ENCODE results near the gene CTTN. TPM values are rescaled to one million over a fixed set of nuclear protein-coding genes. Genes with fewer than 3 reads are reported as not detected.
A peak's percentile ranks its signal among the peaks of the same experiment; 100 is the strongest.

Gene CTTN
- polyA plus RNA-seq, 4 donors, result 101 to 218 (median 122) TPM

DNA sequence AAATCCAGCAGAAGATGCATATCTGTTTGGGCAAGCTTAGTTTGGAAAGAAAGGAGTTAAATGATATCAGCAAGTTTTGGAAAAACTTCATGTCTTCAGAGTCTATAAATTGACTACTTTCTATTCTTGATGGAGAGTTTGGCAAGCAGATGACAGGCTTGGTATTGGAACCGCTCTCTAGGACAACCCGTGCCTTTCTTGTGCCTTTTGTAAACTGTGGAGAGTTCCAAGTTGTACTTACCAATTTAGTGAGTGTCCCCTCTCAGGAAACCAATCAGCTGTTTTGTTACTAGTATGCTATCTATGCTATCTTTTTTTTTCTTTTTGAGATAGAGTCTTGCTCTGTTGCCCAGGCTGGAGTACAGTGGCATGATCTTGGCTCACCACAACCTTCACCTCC is 43.7 kb upstream of the CTTN start:
- H3K36me3 ChIP-seq (ENCODE audit: control insufficient read depth in 3 of 3, insufficient read depth in 2 of 3, low read depth in 1 of 3, low read length in 3 of 3), result peaks cover 15 to 48% (median 23%) of the 10 kb centered on the region in 3 donors
- no peaks in the 10 kb centered on the region for H3K4me1 ChIP-seq (ENCODE audit: control insufficient read depth in 3 of 3, insufficient read depth in 2 of 3, low read depth in 1 of 3, low read length in 2 of 3)
- DNase-seq (no peak), FAIRE-seq (no peak)
- H3K4me3 ChIP-seq (ENCODE audit: low read depth in 1 of 3, low read length in 3 of 3), result no peak overlapping the region
- no peak overlapping the region for H3K27ac ChIP-seq (ENCODE audit: low read depth in 1 of 3, low read length in 2 of 3)
- H3K27me3 ChIP-seq (ENCODE audit: control insufficient read depth in 3 of 3, insufficient read depth in 3 of 3, low read length in 3 of 3), result no peaks in the 10 kb centered on the region
- H3K9me3 ChIP-seq (ENCODE audit: control insufficient read depth in 2 of 2, insufficient read depth in 1 of 2, low read depth in 1 of 2, low read length in 1 of 2), result no peaks in the 10 kb centered on the region
- WGBS, 3 donors, result 89 to 98% (median 95%) methylated on average over 2 of the region's 2 CpGs

DNA sequence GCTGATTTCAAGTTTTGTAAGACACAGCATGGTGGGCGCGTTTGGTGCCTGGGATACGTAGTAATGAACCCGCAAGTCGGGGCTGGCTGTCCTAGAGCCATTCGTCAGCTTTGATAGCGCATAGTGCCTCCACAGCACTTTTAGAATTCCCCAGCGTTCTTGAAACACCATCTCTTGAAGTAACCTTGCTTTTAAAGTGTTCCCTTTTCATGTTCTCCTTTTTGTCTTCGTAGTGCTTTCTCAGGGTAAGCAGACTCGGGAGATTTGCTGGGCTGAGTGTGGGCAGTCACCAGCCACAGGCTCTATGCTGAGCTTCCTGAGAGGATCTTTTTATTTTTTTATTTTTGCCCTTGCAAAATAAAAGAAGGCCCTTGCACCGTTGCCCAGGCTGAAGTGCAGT is 39.6 kb upstream of the CTTN start:
- no peaks in the 10 kb centered on the region for H3K27me3 ChIP-seq (ENCODE audit: control insufficient read depth in 3 of 3, insufficient read depth in 3 of 3, low read length in 3 of 3)
- 88 to 91% (median 89%) methylated on average over 11 of the region's 11 CpGs for whole genome bisulfite sequencing, 3 donors
- H3K4me1 ChIP-seq (ENCODE audit: control insufficient read depth in 3 of 3, insufficient read depth in 2 of 3, low read depth in 1 of 3, low read length in 2 of 3), result no peaks in the 10 kb centered on the region
- no peak for DNase-seq
- no peak overlapping the region for H3K27ac ChIP-seq (ENCODE audit: low read depth in 1 of 3, low read length in 2 of 3)
- peaks cover 20 to 69% (median 37%) of the 10 kb centered on the region in 3 donors for H3K36me3 ChIP-seq (ENCODE audit: control insufficient read depth in 3 of 3, insufficient read depth in 2 of 3, low read depth in 1 of 3, low read length in 3 of 3)
- no peaks in the 10 kb centered on the region for H3K9me3 ChIP-seq (ENCODE audit: control insufficient read depth in 2 of 2, insufficient read depth in 1 of 2, low read depth in 1 of 2, low read length in 1 of 2)
- no peak for FAIRE-seq
- H3K4me3 ChIP-seq (ENCODE audit: low read depth in 1 of 3, low read length in 3 of 3), result no peak overlapping the region

DNA sequence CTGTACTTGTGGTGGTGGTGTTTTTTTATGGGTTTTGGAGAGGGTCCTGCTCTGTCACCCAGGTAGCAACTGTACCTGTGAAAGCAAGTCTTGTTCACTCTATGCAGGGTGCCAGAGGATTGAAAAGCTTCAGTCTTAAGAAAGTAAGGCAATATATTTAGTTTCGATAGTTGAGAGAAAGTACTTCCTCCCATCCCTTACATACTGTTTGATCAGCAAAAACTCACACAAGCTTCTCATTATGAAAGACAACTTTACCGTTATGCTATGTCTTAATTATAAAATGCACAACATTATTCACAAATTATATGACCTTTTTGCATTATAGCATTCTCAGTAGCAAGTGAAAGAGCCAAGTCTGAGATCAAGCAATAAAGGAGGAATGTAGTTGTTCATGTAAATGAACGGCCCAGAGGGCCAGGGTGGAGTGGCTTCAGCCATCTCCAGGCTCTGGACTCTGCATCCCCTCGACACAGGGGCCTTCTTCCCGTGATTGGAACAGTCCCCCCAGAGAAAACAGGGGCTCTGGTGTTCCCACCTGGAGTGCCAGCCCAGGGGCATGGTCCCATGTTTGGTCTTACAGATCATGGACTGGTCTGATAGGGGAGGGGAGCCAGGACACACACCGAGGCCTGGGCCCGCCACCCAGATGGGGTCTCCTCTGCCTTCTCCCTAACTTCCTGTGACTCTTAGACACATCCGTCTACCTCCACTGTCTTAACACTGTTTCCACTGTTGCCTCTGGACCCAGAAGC is 38.7 kb upstream of the CTTN start:
- no peak overlapping the region for H3K27ac ChIP-seq (ENCODE audit: low read depth in 1 of 3, low read length in 2 of 3)
- H3K9me3 ChIP-seq (ENCODE audit: control insufficient read depth in 2 of 2, insufficient read depth in 1 of 2, low read depth in 1 of 2, low read length in 1 of 2), result no peaks in the 10 kb centered on the region
- H3K36me3 ChIP-seq (ENCODE audit: control insufficient read depth in 3 of 3, insufficient read depth in 2 of 3, low read depth in 1 of 3, low read length in 3 of 3), result peaks cover 16 to 68% (median 34%) of the 10 kb centered on the region in 3 donors
- 88 to 95% (median 95%) methylated on average over 8 of the region's 8 CpGs for WGBS, 3 donors
- H3K27me3 ChIP-seq (ENCODE audit: control insufficient read depth in 3 of 3, insufficient read depth in 3 of 3, low read length in 3 of 3), result no peaks in the 10 kb centered on the region
- DNase-seq, result no peak
- no peak for FAIRE-seq
- no peaks in the 10 kb centered on the region for H3K4me1 ChIP-seq (ENCODE audit: control insufficient read depth in 3 of 3, insufficient read depth in 2 of 3, low read depth in 1 of 3, low read length in 2 of 3)
- no peak overlapping the region for H3K4me3 ChIP-seq (ENCODE audit: low read depth in 1 of 3, low read length in 3 of 3)

DNA sequence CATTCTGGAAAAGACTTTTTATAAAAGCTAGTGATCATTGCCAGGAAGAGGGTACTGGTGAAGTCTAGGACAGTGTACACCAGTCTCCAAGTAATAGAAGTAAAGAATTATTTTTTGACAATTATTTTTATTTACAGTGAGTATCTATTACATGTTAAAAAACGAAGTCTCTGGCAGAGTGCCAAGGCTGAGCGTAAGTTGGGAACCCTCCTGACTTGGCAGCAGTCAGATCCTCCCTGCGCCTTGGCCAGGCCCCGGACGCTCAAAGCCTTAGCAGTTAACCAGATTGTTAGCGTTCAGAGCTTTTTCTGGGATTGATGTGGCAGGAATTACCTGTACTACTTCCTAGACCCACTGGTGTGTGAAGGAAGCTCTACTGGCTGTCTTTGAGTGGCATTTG is 38.1 kb upstream of the CTTN start:
- Histone ChIP-seq H3K27me3 (ENCODE audit: control insufficient read depth in 3 of 3, insufficient read depth in 3 of 3, low read length in 3 of 3) (no peaks in the 10 kb centered on the region), H3K36me3 (ENCODE audit: control insufficient read depth in 3 of 3, insufficient read depth in 2 of 3, low read depth in 1 of 3, low read length in 3 of 3) (peaks cover 15 to 69% (median 32%) of the 10 kb centered on the region in 3 donors), H3K4me3 (ENCODE audit: low read depth in 1 of 3, low read length in 3 of 3) (no peak overlapping the region), H3K27ac (ENCODE audit: low read depth in 1 of 3, low read length in 2 of 3) (no peak overlapping the region), H3K4me1 (ENCODE audit: control insufficient read depth in 3 of 3, insufficient read depth in 2 of 3, low read depth in 1 of 3, low read length in 2 of 3) (no peaks in the 10 kb centered on the region), H3K9me3 (ENCODE audit: control insufficient read depth in 2 of 2, insufficient read depth in 1 of 2, low read depth in 1 of 2, low read length in 1 of 2) (no peaks in the 10 kb centered on the region)
- WGBS, 3 donors, result 79 to 92% (median 92%) methylated on average over 6 of the region's 6 CpGs
- FAIRE-seq (no peak), DNase-seq (no peak)

DNA sequence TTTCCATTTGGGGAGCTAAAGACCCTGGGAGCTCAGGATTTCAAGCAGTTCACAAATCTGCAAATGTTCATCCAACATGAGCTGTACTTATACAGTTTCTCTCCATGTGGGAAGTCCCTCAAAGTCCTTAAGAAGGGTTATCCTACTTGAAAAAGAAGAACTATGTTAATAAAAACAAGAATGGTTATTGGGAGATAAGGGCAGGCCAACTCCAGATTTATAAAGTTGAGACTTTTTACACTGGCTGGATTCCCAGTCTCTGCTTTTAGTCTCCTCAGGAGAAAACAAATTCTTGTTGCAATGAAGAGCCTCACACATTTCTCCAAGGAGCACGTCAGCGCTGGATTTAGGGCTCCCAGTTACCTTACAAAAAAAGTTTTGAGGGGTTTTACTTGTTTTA is 34.2 kb upstream of the CTTN start:
- Histone ChIP-seq H3K27ac (ENCODE audit: low read depth in 1 of 3, low read length in 2 of 3) (no peak overlapping the region), H3K9me3 (ENCODE audit: control insufficient read depth in 2 of 2, insufficient read depth in 1 of 2, low read depth in 1 of 2, low read length in 1 of 2) (peaks cover 0 to 2% of the 10 kb centered on the region in 2 donors), H3K36me3 (ENCODE audit: control insufficient read depth in 3 of 3, insufficient read depth in 2 of 3, low read depth in 1 of 3, low read length in 3 of 3) (peaks cover 11 to 53% (median 21%) of the 10 kb centered on the region in 3 donors), H3K27me3 (ENCODE audit: control insufficient read depth in 3 of 3, insufficient read depth in 3 of 3, low read length in 3 of 3) (no peaks in the 10 kb centered on the region), H3K4me1 (ENCODE audit: control insufficient read depth in 3 of 3, insufficient read depth in 2 of 3, low read depth in 1 of 3, low read length in 2 of 3) (no peaks in the 10 kb centered on the region), H3K4me3 (ENCODE audit: low read depth in 1 of 3, low read length in 3 of 3) (no peak overlapping the region)
- DNase-seq (no peak), FAIRE-seq (no peak)
- 85 to 97% (median 97%) methylated on average over 2 of the region's 2 CpGs for WGBS, 3 donors

DNA sequence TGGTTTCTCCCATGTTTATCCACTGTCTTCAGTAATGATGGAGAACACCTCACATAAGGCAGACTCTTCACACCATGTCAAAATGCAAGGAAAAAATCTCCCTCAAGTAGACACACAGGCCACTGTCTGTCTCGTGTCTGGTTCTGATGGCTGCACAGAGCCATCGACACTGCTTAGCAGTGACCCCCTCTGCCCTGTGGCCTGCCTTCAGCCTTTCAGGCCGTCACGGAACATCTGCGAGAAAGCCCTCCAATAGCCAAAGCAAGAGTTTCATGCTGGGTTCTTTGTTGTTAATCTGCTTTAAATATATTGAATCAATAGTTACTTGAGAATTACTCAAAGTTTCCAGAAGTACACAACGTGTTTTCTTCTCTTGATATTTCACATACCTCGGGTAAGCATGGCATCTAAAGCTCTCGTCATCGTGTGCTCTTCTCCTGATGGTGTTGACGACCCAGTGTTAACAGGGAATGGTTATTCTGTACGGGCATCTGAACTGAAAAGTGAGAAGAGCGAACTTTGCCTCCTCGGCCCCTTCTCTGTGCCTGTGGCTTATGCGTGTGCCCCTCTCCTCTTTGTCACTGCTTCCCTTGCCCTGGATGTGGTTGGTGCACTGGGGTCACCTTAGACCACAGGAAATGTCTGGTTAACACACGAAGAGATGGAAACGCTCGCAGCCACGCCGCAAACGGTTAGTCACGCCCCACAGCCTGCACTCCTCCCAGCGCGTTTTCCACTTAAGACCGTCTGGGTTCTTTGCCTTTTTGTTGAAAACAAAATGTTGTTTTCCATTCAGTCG is 33.4 kb upstream of the CTTN start:
- H3K36me3 ChIP-seq (ENCODE audit: control insufficient read depth in 3 of 3, insufficient read depth in 2 of 3, low read depth in 1 of 3, low read length in 3 of 3), result peaks cover 11 to 47% (median 14%) of the 10 kb centered on the region in 3 donors
- no peak for FAIRE-seq

DNA sequence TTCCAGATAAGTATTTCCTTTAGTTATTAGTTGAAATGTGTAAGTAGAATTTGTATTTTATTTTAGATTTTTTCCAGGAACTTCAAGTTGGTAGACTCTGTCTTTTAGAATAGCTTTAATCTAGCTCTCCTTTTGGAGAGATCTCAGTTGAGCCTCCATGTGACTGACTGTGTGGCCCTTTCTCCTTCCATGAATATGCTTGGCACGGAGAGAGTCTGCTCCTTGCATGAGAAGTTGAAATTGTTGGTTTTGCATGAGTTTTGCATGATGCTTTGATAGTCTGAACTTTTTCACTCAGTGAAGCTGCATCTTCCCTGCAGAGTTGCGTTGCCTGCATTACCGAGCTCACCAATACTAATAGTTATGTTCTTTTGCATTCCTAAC is 32.8 kb upstream of the CTTN start:
- FAIRE-seq (no peak), DNase-seq (no peak)
- peaks cover 0 to 2% of the 10 kb centered on the region in 2 donors for H3K9me3 ChIP-seq (ENCODE audit: control insufficient read depth in 2 of 2, insufficient read depth in 1 of 2, low read depth in 1 of 2, low read length in 1 of 2)
- no peaks in the 10 kb centered on the region for H3K27me3 ChIP-seq (ENCODE audit: control insufficient read depth in 3 of 3, insufficient read depth in 3 of 3, low read length in 3 of 3)
- H3K4me1 ChIP-seq (ENCODE audit: control insufficient read depth in 3 of 3, insufficient read depth in 2 of 3, low read depth in 1 of 3, low read length in 2 of 3), result no peaks in the 10 kb centered on the region
- H3K27ac ChIP-seq (ENCODE audit: low read depth in 1 of 3, low read length in 2 of 3), result no peak overlapping the region
- 79 to 92% (median 82%) methylated on average over 3 of the region's 3 CpGs for WGBS, 3 donors
- H3K36me3 ChIP-seq (ENCODE audit: control insufficient read depth in 3 of 3, insufficient read depth in 2 of 3, low read depth in 1 of 3, low read length in 3 of 3), result peaks cover 8 to 43% (median 13%) of the 10 kb centered on the region in 3 donors
- no peak overlapping the region for H3K4me3 ChIP-seq (ENCODE audit: low read depth in 1 of 3, low read length in 3 of 3)

More for the DNA sequence above, 33.4 kb upstream of the CTTN start:
- peak in 1 of 2 donors; percentile 15 for DNase-seq
- Histone ChIP-seq H3K4me1 (ENCODE audit: control insufficient read depth in 3 of 3, insufficient read depth in 2 of 3, low read depth in 1 of 3, low read length in 2 of 3) (no peaks in the 10 kb centered on the region), H3K27me3 (ENCODE audit: control insufficient read depth in 3 of 3, insufficient read depth in 3 of 3, low read length in 3 of 3) (no peaks in the 10 kb centered on the region), H3K9me3 (ENCODE audit: control insufficient read depth in 2 of 2, insufficient read depth in 1 of 2, low read depth in 1 of 2, low read length in 1 of 2) (peaks cover 0 to 2% of the 10 kb centered on the region in 2 donors), H3K27ac (ENCODE audit: low read depth in 1 of 3, low read length in 2 of 3) (no peak overlapping the region), H3K4me3 (ENCODE audit: low read depth in 1 of 3, low read length in 3 of 3) (no peak overlapping the region)
- WGBS, 3 donors, result 72 to 86% (median 80%) methylated on average over 25 of the region's 25 CpGs

DNA sequence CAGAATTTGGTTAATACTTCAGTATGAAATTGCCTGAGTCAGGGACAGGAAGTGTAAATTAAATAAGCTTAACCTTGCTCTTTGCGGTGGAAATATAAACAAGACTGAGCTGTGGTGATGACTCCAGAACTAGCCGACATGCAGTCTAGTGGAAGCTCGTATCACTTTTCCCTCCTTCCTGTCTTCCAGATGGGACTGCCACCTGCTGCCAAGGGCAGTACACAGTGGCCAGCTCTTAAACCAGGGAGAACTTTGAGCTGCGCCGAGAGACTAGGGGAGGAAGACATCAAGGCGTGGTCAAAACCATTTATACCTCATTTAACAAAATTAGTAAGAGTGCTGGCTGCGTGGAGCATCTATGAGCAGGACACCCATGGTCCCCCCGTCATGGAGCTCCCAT is 31.3 kb upstream of the CTTN start:
- peaks cover 0 to 2% of the 10 kb centered on the region in 2 donors for H3K9me3 ChIP-seq (ENCODE audit: control insufficient read depth in 2 of 2, insufficient read depth in 1 of 2, low read depth in 1 of 2, low read length in 1 of 2)
- no peaks in the 10 kb centered on the region for H3K4me1 ChIP-seq (ENCODE audit: control insufficient read depth in 3 of 3, insufficient read depth in 2 of 3, low read depth in 1 of 3, low read length in 2 of 3)
- 79 to 92% (median 88%) methylated on average over 8 of the region's 8 CpGs for WGBS, 3 donors
- no peak for DNase-seq
- H3K36me3 ChIP-seq (ENCODE audit: control insufficient read depth in 3 of 3, insufficient read depth in 2 of 3, low read depth in 1 of 3, low read length in 3 of 3), result peaks cover 6 to 37% (median 6%) of the 10 kb centered on the region in 3 donors
- no peaks in the 10 kb centered on the region for H3K27me3 ChIP-seq (ENCODE audit: control insufficient read depth in 3 of 3, insufficient read depth in 3 of 3, low read length in 3 of 3)
- no peak overlapping the region for H3K4me3 ChIP-seq (ENCODE audit: low read depth in 1 of 3, low read length in 3 of 3)
- H3K27ac ChIP-seq (ENCODE audit: low read depth in 1 of 3, low read length in 2 of 3), result no peak overlapping the region
- no peak for FAIRE-seq

All from small intestine (tissue), 7 donors.